ENCODE results near the gene IL12A. TPM values are rescaled to one million over a fixed set of nuclear protein-coding genes. Genes with fewer than 3 reads are reported as not detected.
A peak's percentile ranks its signal among the peaks of the same experiment; 100 is the strongest.

Gene IL12A
- polyA plus RNA-seq (2012; ENCODE audit: insufficient read length, low read depth) = 1.6 TPM

DNA sequence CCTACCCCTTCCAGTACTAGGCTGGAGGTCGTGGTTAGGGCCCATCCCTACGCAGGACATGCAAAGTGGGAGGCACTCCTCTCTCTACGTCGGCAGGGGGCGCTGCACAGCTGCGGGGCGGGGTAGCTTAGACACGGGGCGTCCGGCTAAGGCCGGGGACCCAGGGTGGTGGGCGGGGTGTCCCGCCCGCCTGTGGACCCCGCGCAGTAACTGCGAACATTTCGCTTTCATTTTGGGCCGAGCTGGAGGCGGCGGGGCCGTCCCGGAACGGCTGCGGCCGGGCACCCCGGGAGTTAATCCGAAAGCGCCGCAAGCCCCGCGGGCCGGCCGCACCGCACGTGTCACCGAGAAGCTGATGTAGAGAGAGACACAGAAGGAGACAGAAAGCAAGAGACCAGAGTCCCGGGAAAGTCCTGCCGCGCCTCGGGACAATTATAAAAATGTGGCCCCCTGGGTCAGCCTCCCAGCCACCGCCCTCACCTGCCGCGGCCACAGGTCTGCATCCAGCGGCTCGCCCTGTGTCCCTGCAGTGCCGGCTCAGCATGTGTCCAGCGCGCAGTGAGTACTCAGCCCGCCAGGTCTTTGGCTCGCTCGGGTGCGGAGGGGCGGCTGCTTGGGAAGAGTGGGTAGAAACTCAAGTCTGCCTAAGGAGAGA lies at the start of gene IL12A:
Gene IL12A (plus strand): TSS at position 219 of the 655 bp plus-strand sequence.
- TF ChIP-seq, protein P1, sequence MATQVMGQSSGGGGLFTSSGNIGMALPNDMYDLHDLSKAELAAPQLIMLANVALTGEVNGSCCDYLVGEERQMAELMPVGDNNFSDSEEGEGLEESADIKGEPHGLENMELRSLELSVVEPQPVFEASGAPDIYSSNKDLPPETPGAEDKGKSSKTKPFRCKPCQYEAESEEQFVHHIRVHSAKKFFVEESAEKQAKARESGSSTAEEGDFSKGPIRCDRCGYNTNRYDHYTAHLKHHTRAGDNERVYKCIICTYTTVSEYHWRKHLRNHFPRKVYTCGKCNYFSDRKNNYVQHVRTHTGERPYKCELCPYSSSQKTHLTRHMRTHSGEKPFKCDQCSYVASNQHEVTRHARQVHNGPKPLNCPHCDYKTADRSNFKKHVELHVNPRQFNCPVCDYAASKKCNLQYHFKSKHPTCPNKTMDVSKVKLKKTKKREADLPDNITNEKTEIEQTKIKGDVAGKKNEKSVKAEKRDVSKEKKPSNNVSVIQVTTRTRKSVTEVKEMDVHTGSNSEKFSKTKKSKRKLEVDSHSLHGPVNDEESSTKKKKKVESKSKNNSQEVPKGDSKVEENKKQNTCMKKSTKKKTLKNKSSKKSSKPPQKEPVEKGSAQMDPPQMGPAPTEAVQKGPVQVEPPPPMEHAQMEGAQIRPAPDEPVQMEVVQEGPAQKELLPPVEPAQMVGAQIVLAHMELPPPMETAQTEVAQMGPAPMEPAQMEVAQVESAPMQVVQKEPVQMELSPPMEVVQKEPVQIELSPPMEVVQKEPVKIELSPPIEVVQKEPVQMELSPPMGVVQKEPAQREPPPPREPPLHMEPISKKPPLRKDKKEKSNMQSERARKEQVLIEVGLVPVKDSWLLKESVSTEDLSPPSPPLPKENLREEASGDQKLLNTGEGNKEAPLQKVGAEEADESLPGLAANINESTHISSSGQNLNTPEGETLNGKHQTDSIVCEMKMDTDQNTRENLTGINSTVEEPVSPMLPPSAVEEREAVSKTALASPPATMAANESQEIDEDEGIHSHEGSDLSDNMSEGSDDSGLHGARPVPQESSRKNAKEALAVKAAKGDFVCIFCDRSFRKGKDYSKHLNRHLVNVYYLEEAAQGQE (IDR thresholded peaks at IDR 0.05; ENCODE audit: insufficient read depth in 1 of 2, low read depth in 2 of 2, low read length in 2 of 2) = no peak
- TF ChIP-seq FOXP2 (optimal IDR thresholded peaks at IDR 0.05; ENCODE audit: borderline replicate concordance, extremely low read depth, extremely low read length, insufficient read depth) (no peak), SIN3A (IDR thresholded peaks at IDR 0.05; ENCODE audit: borderline replicate concordance, insufficient read depth, low read length) (peak; percentile 60; the same call in 1 of the 2 replicates), TAF1 (IDR thresholded peaks at IDR 0.05; ENCODE audit: borderline replicate concordance, insufficient read depth, low read length) (no peak), POLR2AphosphoS5 (IDR thresholded peaks at IDR 0.05; ENCODE audit: low read depth, low read length) (no peak)

- TF ChIP-seq SIN3A (IDR thresholded peaks at IDR 0.05; ENCODE audit: borderline replicate concordance, insufficient read depth, low read length) = no peak
Observed at GRCh38 chr3:159941038-159942000, 47.3 kb upstream of the IL12A start.

GRCh38 chr3:159944781-159945180 lies 43.9 kb upstream of the IL12A start:
- TF ChIP-seq POLR2AphosphoS5 (IDR thresholded peaks at IDR 0.05; ENCODE audit: low read depth, low read length) (no peak), SIN3A (IDR thresholded peaks at IDR 0.05; ENCODE audit: borderline replicate concordance, insufficient read depth, low read length) (no peak), TAF1 (IDR thresholded peaks at IDR 0.05; ENCODE audit: borderline replicate concordance, insufficient read depth, low read length) (no peak), FOXP2 (optimal IDR thresholded peaks at IDR 0.05; ENCODE audit: borderline replicate concordance, extremely low read depth, extremely low read length, insufficient read depth) (no peak)
- TF ChIP-seq, protein P1 (IDR thresholded peaks at IDR 0.05; ENCODE audit: insufficient read depth in 1 of 2, low read depth in 2 of 2, low read length in 2 of 2) = no peak

DNA sequence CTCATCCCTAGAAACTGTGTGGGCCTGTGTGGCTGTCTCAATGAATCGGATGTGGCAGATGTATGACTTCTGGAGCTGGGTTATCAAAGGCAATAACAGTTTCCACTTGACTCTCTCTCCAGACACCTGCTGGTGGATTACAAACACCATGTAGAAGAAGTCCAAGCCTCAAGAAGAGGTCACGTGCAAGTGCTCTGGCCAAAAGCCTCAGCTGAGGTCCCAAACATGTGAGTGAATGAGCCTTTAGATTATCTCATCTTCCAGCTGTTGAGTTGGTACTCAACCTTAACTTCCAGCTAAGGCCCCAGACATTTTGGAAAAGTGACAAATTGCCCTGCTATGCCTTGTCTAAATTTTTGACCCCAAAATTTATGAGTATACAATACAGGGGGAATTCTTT lies 42.7 kb upstream of the IL12A start:
- TF ChIP-seq, protein P1 (IDR thresholded peaks at IDR 0.05; ENCODE audit: insufficient read depth in 1 of 2, low read depth in 2 of 2, low read length in 2 of 2) = no peak
- TF ChIP-seq TAF1 (IDR thresholded peaks at IDR 0.05; ENCODE audit: borderline replicate concordance, insufficient read depth, low read length) = no peak

DNA sequence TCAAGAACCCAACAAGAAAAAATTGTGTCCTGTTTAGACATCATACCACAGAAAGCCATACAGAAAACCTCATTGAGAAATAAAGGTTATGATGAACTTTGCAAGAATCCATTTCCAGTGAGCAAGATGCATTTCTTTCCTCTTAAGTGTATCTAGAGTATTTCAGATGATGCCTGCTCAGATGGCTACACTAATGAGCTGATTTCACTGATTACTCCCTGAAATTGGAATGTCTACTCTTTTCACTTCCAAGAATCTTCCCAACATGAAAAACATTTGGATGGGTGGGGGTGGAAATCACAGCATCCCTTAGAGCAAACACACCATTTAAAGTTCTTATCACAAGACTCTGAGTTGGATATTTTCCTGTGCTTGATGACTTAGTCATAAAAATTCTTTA lies 41.4 kb upstream of the IL12A start:
- TF ChIP-seq, protein P1 (IDR thresholded peaks at IDR 0.05; ENCODE audit: insufficient read depth in 1 of 2, low read depth in 2 of 2, low read length in 2 of 2) = no peak
- no peak for TF ChIP-seq TAF1 (IDR thresholded peaks at IDR 0.05; ENCODE audit: borderline replicate concordance, insufficient read depth, low read length)

Measured in PFSK-1 (cell line).